ENCODE measurements around the gene KANSL1.

- TF ChIP-seq CTCF (IDR thresholded peaks at IDR 0.05) (no peak), EP300 (IDR thresholded peaks at IDR 0.05; ENCODE audit: low read depth) (no peak), POLR2A (IDR thresholded peaks at IDR 0.05) (no peak)
Observed at GRCh38 chr17:46208997-46209396, 15.8 kb upstream of the KANSL1 start.

All from transverse colon (tissue), 3 donors.